ENCODE measurements around the gene LOC128125822.
A peak's percentile ranks its signal among the peaks of the same experiment; 100 is the strongest.
"Not testable (repeated sequence)": the region's sequence is repeated elsewhere in the genome, so short reads cannot be mapped to it uniquely, and the experiment has no call there.

Gene LOC128125822

DNA sequence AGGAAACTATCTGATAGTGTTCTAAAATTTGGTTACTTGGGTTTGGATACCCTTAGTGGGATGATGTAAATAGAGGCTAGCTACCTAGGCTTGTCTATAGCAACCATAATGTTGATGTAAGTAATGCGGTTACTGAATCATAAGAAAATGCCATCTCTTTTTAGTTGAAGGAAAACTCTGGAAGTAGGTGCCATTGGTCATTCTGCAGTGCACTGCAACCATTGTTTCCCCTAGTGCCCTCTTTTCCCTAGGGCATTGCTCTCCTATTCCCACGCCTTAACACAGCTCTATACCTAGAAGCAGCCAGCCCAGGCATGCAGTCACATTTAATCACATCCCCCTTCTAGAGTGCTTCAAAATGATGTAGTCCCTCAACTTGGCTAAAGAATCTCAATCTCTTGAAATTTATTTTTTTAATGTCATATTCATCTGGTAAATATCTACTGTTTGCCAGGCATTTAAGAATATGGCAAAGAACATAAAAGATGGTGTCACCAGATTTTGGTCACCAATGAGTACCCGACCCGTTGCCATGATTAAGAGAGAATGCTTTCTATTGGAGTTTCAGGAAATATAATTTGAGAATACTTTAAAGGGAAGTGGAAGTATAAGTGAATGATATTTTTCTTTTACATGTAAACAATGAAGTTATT is 10.4 kb downstream of the LOC128125822 start:
- no peak for DNase-seq (ENCODE audit: low read depth)

DNA sequence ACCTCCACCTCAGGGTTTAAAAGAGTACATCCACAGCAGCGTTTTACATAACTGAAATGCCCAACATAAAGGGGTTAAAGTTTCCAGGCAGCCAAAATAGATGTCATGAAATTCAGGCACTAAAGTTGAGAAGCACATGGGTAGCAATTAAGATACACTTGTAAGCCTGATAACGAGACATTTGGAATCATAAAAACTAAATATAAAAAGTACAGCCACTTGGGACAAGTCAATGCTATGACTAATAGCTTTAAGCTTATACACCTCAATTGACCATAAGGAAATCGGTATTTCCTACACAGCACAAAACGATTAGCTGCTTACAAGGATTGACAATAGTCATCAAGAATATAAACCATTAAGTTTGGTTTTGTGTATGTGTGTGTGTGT is 11.8 kb downstream of the LOC128125822 start:
- no peak for DNase-seq (ENCODE audit: low read depth)

DNA sequence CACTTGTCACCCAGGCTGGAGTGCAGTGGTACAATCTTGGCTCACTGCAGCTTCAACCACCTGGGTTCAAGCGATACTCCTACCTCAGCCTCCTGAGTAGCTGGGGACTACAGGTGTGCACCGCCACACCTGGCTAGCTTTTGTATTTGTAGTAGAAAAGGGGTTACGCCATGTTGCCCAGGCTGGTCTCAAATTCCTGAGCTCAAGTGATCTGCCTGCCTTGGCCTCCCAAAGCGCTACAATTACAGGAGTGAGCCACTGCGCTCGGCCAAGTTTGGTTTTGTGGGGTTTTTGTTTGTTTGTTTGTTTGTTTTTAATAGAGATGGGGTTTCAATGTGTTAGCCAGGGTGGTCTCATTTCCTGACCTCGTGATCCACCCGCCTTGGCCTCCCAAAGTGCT is 12.3 kb downstream of the LOC128125822 start:
- no peak for DNase-seq (ENCODE audit: low read depth)

DNA sequence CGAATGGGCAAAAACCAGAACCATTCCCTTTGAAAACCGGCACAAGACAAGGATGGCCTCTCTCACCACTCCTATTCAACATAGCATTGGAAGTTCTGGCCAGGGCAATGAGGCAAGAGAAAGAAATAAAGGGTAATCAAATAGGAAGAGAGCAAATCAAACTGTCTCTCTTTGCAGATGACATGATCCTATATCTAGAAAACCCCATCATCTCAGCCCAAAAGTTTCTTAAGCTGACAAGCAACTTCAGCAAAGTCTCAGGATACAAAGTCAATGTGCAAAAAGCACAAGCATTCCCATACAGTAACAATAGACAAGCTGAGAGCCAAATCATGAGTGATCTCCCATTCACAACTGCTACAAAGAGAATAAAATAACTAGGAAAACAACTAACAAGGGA is 13.4 kb downstream of the LOC128125822 start:
- not testable (repeated sequence) for DNase-seq (ENCODE audit: low read depth)

DNA sequence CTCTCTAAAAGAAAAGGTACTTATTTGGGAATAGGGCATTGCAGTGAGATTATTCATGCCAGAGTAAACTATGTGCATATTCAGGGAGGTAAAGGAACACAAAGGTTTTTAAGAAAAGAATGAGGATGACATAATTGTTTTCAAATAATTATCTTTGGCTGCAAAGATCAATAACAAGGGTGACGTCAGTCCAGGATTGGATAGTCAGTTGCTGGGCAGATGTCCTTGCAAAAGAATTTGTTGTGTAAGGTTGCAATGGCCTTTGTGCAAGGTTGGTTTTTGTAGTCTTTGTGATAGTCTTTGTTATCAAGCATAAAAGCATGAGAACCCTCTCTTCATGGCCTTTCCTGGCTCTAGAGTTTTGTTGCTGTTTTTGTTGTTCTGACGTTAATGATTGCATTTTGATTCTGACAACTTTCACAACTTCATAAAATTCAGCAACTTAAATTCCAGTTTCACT is 17.7 kb downstream of the LOC128125822 start:
- no peak for DNase-seq (ENCODE audit: low read depth)

DNA sequence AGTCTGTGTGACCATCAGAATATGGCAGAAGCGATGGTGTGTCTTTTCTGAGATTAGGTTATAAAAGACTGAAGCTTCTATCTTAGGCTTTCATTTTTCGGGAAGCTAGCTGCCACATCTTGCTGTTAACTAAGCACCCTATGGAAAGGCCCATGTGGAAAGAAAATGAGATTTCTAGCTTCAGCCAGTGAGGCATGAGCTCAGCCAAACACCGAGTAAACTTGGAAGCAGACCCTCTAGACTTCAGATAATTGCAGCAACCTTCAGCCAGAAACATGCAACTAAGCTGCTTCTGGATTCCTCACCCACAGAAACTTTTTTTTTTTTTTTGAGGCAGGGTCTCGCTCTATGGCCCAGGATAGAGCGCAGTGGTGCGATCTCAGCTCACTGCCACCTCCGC is 20.6 kb downstream of the LOC128125822 start:
- no peak for DNase-seq (ENCODE audit: low read depth)

DNA sequence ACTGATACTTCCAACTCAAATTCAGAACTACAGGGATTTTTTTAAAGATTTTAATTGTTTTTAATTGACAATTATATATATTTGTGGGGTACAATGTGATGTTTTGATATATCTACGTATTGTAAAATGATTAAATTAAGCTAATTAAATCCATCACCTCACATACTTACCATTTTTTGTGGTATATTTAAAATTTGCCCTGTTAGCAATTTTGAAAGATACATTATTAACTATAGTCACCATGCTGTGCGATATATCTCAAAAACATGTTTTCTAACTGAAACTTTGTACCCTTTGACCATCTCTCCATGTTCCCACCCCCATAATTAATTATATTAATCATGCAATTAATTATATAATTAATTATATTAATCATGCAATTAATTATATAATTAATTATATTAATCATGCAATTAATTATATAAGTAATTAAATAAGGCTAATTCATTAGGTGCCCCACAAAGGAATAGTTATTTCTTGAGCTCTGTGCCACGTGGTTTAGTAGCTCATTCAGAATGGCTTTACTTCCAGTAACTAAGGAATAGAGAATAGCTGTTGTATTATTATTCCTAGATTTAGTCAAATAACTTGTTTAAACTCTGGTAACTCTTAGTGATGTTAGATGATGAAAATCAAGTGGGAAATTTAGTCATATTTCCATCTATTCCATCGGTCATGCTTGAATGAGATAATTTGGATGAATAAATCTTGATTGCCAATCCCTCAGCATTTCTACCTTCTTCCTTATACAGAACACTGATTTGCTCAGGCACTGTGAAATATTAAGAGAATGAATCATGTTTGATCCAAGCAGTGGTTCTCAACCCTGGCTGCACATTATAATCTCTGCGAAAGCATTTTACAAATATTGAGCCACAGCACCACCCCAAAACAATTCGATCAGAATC is 25.1 kb downstream of the LOC128125822 start:
- no peak for DNase-seq (ENCODE audit: low read depth)

DNA sequence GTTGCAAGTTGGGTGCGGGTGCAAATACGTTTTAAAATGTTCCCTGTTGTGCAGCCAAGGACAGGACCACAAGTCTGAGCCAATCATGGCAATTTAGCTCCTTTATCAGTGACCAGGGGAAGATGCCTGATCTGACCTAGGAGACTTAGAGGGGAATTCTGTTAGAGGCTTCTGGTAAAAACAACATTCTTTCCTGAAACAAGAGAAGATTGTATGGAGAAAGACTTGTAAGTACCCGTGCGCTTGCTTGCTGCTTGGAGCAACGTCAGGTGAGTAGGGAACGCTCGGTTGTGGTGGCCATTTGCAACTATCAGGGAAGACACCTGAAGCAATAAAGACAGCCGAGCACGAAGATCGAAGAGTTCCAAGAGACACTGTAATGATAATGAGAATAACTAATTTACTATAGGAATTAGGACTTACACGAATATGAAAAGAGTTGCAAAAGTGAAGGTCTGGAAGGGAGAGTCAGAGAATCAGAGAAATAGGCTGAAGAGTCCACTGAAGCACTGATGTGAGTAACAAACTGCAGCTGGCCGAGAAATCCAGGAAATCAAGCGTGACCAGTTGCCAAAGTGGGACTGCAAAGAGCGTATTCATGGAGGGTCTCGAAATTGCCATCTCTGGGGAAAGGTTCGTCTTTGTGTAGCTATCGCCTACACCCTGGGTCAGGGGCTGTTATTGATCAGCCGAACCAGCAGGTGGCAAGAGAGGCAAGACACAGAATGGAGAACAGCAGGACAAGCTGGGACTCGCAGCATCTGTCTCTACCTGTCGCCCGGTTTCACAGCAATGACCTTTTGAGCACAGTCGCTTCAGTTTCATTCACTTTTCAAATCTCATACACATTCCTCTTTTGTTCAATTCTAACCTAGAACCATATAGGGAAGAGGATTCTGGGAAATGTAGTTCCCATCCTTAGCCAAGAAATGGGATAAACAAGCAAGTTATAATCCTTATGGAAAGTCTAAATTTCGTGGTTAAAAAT is 26.1 kb downstream of the LOC128125822 start:
- peak; percentile 10 for DNase-seq (ENCODE audit: low read depth)

DNA sequence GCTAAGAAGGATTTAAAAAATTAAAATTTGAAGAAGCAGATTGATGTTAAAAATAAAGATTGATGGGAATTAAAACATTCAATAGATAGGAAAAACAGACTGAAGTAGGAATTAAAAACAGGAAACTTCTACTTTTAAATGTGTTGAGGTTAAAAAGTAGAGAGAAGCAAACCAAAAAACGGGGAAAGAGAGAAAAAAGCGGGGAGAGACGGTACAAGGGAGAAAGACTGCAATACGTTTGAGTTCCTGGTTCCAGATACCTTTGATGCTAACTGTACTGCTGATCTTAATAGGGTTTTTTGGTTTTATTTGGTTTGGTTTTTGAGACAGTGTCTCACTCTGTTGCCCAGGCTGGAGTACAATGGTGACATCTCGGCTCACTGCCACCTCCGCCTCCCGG is 27.0 kb downstream of the LOC128125822 start:
- DNase-seq (ENCODE audit: low read depth) = no peak

DNA sequence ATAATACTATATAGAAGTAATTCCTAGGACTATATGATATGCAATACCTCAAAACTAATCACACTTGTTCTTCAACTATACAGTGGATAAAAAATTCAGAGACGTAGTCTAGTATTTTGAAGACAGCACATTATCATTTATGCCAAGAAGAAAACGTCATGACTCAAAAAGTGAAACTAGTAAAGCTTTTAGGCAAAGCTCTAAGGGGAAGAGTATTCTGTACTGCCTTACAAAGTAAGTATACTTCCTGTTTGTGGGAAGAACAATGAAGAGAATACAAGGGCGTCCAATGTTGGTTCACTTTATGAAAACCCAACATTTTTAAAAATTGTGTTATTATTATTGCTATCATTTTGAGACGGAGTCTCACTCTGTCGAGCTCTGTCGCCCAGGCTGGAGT is 27.9 kb downstream of the LOC128125822 start:
- DNase-seq (ENCODE audit: low read depth) = no peak

DNA sequence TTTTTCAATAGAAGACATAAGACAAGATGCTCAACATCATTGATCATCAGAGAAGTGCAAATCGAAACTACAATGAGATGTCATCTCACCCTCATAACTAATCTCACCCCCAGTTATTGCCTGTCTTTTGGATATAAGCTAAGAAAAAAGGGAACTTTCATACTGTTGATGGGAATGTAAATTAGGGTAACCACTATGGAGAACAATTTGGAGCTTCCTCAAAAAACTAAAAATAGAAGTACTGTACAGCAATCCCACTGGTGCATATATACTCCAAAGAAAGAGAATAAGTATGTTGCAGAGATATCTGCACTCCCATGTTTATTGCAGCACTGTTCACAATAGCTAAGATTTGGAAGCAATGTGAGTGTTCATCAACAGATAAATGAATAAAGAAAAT is 37.0 kb downstream of the LOC128125822 start:
- DNase-seq (ENCODE audit: low read depth) = no peak

DNA sequence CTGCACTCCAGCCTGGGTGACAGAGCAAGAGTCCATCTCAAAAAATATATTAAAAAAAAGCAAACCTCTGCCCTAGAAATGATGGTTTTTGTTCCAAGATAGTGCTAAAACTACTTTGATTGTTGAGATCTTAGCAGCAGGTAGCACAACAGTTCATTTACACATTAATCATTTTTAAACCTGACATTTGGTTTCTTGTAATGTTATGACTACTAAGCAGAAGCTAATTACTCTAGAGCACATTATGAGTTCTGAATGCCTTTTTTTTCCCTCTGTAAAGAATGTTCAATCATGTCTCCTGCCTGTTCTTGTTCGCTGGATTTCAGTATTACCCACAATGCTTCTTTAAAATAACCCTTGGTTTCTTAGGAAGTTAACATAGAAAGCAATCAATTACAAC is 38.7 kb downstream of the LOC128125822 start:
- no peak for DNase-seq (ENCODE audit: low read depth)

DNA sequence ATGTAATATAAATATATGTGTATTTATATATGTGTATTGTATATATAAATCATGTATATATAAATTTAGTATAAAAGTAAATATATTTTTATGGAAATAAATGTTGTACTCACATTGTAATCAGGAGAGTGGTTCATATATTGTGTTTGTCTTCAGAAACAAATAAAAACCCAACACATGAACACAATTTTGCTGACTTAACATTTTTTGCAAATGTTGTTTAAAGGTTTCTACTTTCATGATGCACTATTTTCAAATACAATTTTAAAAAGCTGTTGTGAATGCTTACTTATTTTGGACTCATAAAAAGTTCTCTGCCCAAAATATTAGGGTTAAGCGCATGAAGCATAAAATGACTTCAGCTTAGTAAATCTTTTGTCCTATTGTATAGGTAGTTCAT is 39.3 kb downstream of the LOC128125822 start:
- no peak for DNase-seq (ENCODE audit: low read depth)

DNA sequence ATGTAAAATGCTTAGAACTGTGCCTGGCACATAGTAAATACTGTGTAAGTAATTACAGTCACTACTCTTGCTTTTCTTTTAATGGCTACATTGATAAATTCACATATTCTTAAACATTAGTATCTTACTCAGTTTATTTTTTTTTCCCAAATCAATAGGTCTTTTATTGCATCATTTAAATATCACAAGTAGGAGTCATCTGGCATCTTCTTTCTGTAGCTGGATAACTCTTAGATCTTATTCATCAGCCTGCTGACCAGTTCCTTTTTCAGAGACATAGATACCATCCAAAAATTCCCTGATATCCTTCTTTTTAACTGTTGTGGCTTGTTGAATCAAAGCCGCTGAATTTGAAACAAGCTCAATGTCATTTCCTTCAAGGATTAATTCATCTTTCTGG is 43.3 kb downstream of the LOC128125822 start:
- no peak for DNase-seq (ENCODE audit: low read depth)
